SJCRH30 (cell line): Measurements from ENCODE around the gene CSF1. TPM values are rescaled to one million over a fixed set of nuclear protein-coding genes. Genes with fewer than 3 reads are reported as not detected.
A peak's percentile ranks its signal among the peaks of the same experiment; 100 is the strongest.

ENCODE experiments used
- DNase-seq, 2 experiments: peaks; one replicate each; pipeline ENCODE4 v3.0.0-alpha.2; 2015 to 2020
- H3K27ac ChIP-seq: fragments of 250-450 bp; sonication (Bioruptor Pico); 2 replicates; pipeline ENCODE4 v1.5.1; 2020; ENCODE audit warnings: mild to moderate bottlenecking, moderate library complexity
- H3K27me3 ChIP-seq: fragments of 250-450 bp; sonication (Bioruptor Pico); 2 replicates; pipeline ENCODE4 v1.5.1; 2020; ENCODE audit warnings: mild to moderate bottlenecking, moderate library complexity
- H3K36me3 ChIP-seq: fragments of 250-450 bp; sonication (Bioruptor Pico); 2 replicates; pipeline ENCODE4 v1.5.1; 2020; ENCODE audit warnings: mild to moderate bottlenecking, moderate library complexity
- H3K4me1 ChIP-seq: fragments of 250-450 bp; sonication (Bioruptor Pico); 2 replicates; pipeline ENCODE4 v1.5.1; 2020; ENCODE audit warnings: mild to moderate bottlenecking, moderate library complexity
- H3K4me3 ChIP-seq: fragments of 250-450 bp; sonication (Bioruptor Pico); 2 replicates; pipeline ENCODE4 v1.5.1; 2020; ENCODE audit warnings: mild to moderate bottlenecking, moderate library complexity
- H3K9me3 ChIP-seq: fragments of 250-450 bp; sonication (Bioruptor Pico); replicated peaks from 2 replicates; pipeline ENCODE4 v1.5.1; 2020; ENCODE audit warnings: mild to moderate bottlenecking, moderate library complexity
- total RNA-seq: library from RNA; depleted of rRNA; stranded (reverse); fragments of >200 nt; shearing (Covaris generic); gene quantifications from 2 replicates; pipeline ENCODE4 v1.2.3, GENCODE V29; 2014

The CSF1 gene
- total RNA-seq, 1 experiment from 2014 or later = 0.77 TPM

DNA sequence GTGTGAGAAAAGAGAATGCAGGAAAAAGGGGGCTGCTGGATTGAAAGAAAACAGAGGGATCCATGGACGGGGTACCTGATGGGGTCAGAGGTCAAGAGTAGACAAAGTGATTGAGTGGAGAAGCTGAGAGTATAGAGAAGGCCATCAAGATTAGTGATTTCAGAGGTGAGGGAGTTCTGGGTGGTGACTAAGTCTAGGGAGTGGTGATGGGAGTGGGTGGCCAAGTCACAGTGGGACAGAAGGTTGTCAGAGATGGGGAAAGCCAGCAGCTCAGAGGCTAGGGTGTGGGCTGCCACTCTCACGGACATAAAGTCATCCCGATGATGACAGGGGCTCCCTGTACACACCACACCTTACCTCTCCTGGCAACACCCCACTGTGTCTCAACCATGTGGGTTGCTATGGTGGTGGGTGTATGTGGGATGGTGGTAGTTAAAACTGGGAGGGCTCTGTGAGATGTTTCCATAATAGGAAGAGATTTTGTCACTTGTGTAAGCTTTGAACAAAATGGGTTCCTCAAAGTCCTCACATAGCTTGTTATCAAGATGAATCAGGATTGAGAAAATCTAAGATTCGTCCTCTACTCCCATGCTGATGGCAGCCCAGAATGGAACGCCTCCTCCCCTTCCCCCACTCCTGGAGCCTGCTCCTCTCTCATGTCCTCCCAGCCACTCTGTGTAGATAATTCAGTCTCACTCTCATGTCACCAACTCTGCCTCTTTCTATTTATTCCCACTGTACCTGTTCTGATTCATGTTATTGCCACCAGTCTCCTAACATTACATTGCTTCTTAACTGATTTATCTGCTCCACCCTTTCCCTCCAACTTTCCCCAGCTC is 20.3 kb upstream of the CSF1 start:
- Histone ChIP-seq H3K9me3 (no peaks in the 10 kb centered on the region), H3K27me3 (peaks cover 7% of the 10 kb centered on the region), H3K4me3 (no peak overlapping the region), H3K4me1 (peaks cover 3% of the 10 kb centered on the region; the same call in 1 of the 2 replicates), H3K27ac (no peak overlapping the region), H3K36me3 (no peaks in the 10 kb centered on the region)
- DNase-seq = no peak

- DNase-seq = peak in 1 of 2 experiments; percentile 27
- Histone ChIP-seq H3K4me1 (peaks cover 3% of the 10 kb centered on the region; the same call in 1 of the 2 replicates), H3K9me3 (no peaks in the 10 kb centered on the region), H3K36me3 (no peaks in the 10 kb centered on the region), H3K4me3 (no peak overlapping the region), H3K27ac (no peak overlapping the region), H3K27me3 (peaks cover 12% of the 10 kb centered on the region; the same call in 1 of the 2 replicates)
Observed at GRCh38 chr1:109891930-109892329, 18.7 kb upstream of the CSF1 start.

GRCh38 chr1:109892561-109893368 is 17.9 kb upstream of the CSF1 start:
- no peak overlapping the region for H3K4me3 ChIP-seq
- no peaks in the 10 kb centered on the region for H3K36me3 ChIP-seq
- H3K27me3 ChIP-seq = peaks cover 14% of the 10 kb centered on the region; the same call in 1 of the 2 replicates
- H3K4me1 ChIP-seq = peaks cover 3% of the 10 kb centered on the region; the same call in 1 of the 2 replicates
- no peak for DNase-seq
- H3K9me3 ChIP-seq = no peaks in the 10 kb centered on the region
- H3K27ac ChIP-seq = no peak overlapping the region

GRCh38 chr1:109893532-109894171 is 17.0 kb upstream of the CSF1 start:
- no peak overlapping the region for H3K4me3 ChIP-seq
- H3K9me3 ChIP-seq = no peaks in the 10 kb centered on the region
- H3K27ac ChIP-seq = no peak overlapping the region
- H3K27me3 ChIP-seq = peaks cover 14% of the 10 kb centered on the region; the same call in 1 of the 2 replicates
- H3K36me3 ChIP-seq = no peaks in the 10 kb centered on the region
- H3K4me1 ChIP-seq = peaks cover 3% of the 10 kb centered on the region; the same call in 1 of the 2 replicates
- no peak for DNase-seq

- no peak for DNase-seq
- Histone ChIP-seq H3K4me3 (no peak overlapping the region), H3K27ac (no peak overlapping the region), H3K36me3 (no peaks in the 10 kb centered on the region), H3K9me3 (no peaks in the 10 kb centered on the region), H3K4me1 (peaks cover 3% of the 10 kb centered on the region; the same call in 1 of the 2 replicates), H3K27me3 (peaks cover 14% of the 10 kb centered on the region; the same call in 1 of the 2 replicates)
Observed at GRCh38 chr1:109894823-109895719, 15.6 kb upstream of the CSF1 start.

- no peak overlapping the region for H3K4me3 ChIP-seq
- no peaks in the 10 kb centered on the region for H3K36me3 ChIP-seq
- DNase-seq = peak in 1 of 2 experiments; percentile 24
- H3K27ac ChIP-seq = no peak overlapping the region
- H3K4me1 ChIP-seq = peaks cover 3% of the 10 kb centered on the region; the same call in 1 of the 2 replicates
- no peaks in the 10 kb centered on the region for H3K9me3 ChIP-seq
- H3K27me3 ChIP-seq = peaks cover 14% of the 10 kb centered on the region; the same call in 1 of the 2 replicates
Observed at GRCh38 chr1:109895720-109896504, 14.7 kb upstream of the CSF1 start.

DNA sequence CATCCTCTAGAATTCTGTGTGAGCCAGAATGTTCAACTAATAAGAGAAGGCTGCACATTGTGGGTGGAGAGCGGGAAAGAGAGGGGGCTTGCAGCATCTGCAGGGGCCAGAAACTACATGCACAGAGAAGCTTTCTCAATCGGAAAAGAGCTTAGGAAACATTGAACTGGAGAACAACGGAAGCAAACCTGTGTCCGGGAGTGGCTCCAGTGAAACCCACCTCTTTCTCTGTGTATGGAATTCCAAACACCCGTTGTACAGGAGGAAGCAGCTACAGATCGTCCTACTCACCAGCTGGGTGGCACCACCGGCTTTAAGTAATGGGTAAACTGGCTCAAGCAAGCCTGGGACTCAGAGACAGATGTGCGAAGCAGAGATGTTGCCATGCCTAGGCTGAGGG is 14.0 kb upstream of the CSF1 start:
- no peak overlapping the region for H3K27ac ChIP-seq
- no peaks in the 10 kb centered on the region for H3K36me3 ChIP-seq
- peaks cover 14% of the 10 kb centered on the region; the same call in 1 of the 2 replicates for H3K27me3 ChIP-seq
- DNase-seq = no peak
- no peaks in the 10 kb centered on the region for H3K9me3 ChIP-seq
- H3K4me1 ChIP-seq = peaks cover 3% of the 10 kb centered on the region; the same call in 1 of the 2 replicates
- H3K4me3 ChIP-seq = no peak overlapping the region

- no peak for DNase-seq
- Histone ChIP-seq H3K27ac (no peak overlapping the region), H3K27me3 (peaks cover 14% of the 10 kb centered on the region; the same call in 1 of the 2 replicates), H3K4me3 (no peak overlapping the region), H3K4me1 (no peaks in the 10 kb centered on the region; the same call in 1 of the 2 replicates), H3K36me3 (no peaks in the 10 kb centered on the region), H3K9me3 (no peaks in the 10 kb centered on the region)
Observed at GRCh38 chr1:109897259-109897955, 13.2 kb upstream of the CSF1 start.

GRCh38 chr1:109898842-109899241 is 11.8 kb upstream of the CSF1 start:
- Histone ChIP-seq H3K27me3 (peaks cover 10% of the 10 kb centered on the region; the same call in 1 of the 2 replicates), H3K9me3 (no peaks in the 10 kb centered on the region), H3K4me1 (no peaks in the 10 kb centered on the region), H3K36me3 (no peaks in the 10 kb centered on the region), H3K4me3 (no peak overlapping the region), H3K27ac (no peak overlapping the region)
- DNase-seq = no peak

GRCh38 chr1:109901141-109901523 is 9.5 kb upstream of the CSF1 start:
- Histone ChIP-seq H3K27ac (no peak overlapping the region), H3K4me3 (no peak overlapping the region), H3K4me1 (no peaks in the 10 kb centered on the region), H3K9me3 (no peaks in the 10 kb centered on the region), H3K36me3 (no peaks in the 10 kb centered on the region), H3K27me3 (peaks cover 10% of the 10 kb centered on the region; the same call in 1 of the 2 replicates)
- DNase-seq = no peak

- Histone ChIP-seq H3K9me3 (no peaks in the 10 kb centered on the region), H3K36me3 (no peaks in the 10 kb centered on the region), H3K27me3 (peaks cover 5% of the 10 kb centered on the region; the same call in 1 of the 2 replicates), H3K4me3 (no peak overlapping the region), H3K4me1 (no peaks in the 10 kb centered on the region), H3K27ac (no peak overlapping the region)
- no peak for DNase-seq
Observed at GRCh38 chr1:109901524-109902145, 9.0 kb upstream of the CSF1 start.

GRCh38 chr1:109902204-109902985 is 8.3 kb upstream of the CSF1 start:
- no peaks in the 10 kb centered on the region for H3K9me3 ChIP-seq
- H3K36me3 ChIP-seq = no peaks in the 10 kb centered on the region
- H3K4me1 ChIP-seq = no peaks in the 10 kb centered on the region
- H3K4me3 ChIP-seq = no peak overlapping the region
- no peaks in the 10 kb centered on the region for H3K27me3 ChIP-seq
- DNase-seq = no peak
- H3K27ac ChIP-seq = no peak overlapping the region
